T1000 (cell line): ENCODE results near the gene KRTAP11-1.
A peak's percentile ranks its signal among the peaks of the same experiment; 100 is the strongest.

Source experiments
- DNase-seq: peaks from one replicate; lab custom pipeline; 2025; ENCODE audit warnings: mixed read lengths; lab: John Stamatoyannopoulos, UW

Gene KRTAP11-1

GRCh38 chr21:30881480-30881879, at the start of gene KRTAP11-1:
Gene KRTAP11-1 (minus strand): TSS chr21:30881580. CDS start chr21:30881524, 56 bp downstream.
- DNase-seq, result no peak

- no peak for DNase-seq
Observed at GRCh38 chr21:30924146-30924700, 42.8 kb upstream of the KRTAP11-1 start.

- no peak for DNase-seq
Observed at GRCh38 chr21:30921129-30921528, 39.7 kb upstream of the KRTAP11-1 start.

- no peak for DNase-seq
Observed at GRCh38 chr21:30917557-30917956, 36.2 kb upstream of the KRTAP11-1 start.

GRCh38 chr21:30900881-30901280, 19.5 kb upstream of the KRTAP11-1 start:
- no peak for DNase-seq

GRCh38 chr21:30882866-30883597, 1.7 kb upstream of the KRTAP11-1 start:
- peak; percentile 70 for DNase-seq

- no peak for DNase-seq
Observed at GRCh38 chr21:30880914-30881313, 466 bp downstream of the KRTAP11-1 start.

- no peak for DNase-seq
Observed at GRCh38 chr21:30874526-30874925, 6.9 kb downstream of the KRTAP11-1 start.

- DNase-seq, result no peak
Observed at GRCh38 chr21:30847627-30848500, 33.5 kb downstream of the KRTAP11-1 start.

GRCh38 chr21:30842990-30843389, 38.4 kb downstream of the KRTAP11-1 start:
- no peak for DNase-seq

GRCh38 chr21:30839304-30839703, 42.1 kb downstream of the KRTAP11-1 start:
- DNase-seq, result no peak

GRCh38 chr21:30838536-30838935, 42.8 kb downstream of the KRTAP11-1 start:
- no peak for DNase-seq

GRCh38 chr21:30831194-30831765, 50.1 kb downstream of the KRTAP11-1 start:
- no peak for DNase-seq
